ENCODE results near the gene ARHGDIA.

Gene ARHGDIA

GRCh38 chr17:81863833-81864768 is 7.0 kb downstream of the ARHGDIA start:
- H3K4me1 Mint-ChIP-seq: peaks cover 34% of the 10 kb centered on the region
- ATAC-seq (replicated peaks; ENCODE audit: extremely low read depth, poor library complexity, severe bottlenecking) (no peak), DNase-seq (ENCODE audit: low spot score in 2 of 2) (no peak)
- no peaks in the 10 kb centered on the region for H3K27me3 Mint-ChIP-seq
- H3K36me3 Mint-ChIP-seq (ENCODE audit: insufficient read depth): peaks cover 54% of the 10 kb centered on the region
- H3K27ac Mint-ChIP-seq (ENCODE audit: low read depth): peak overlapping the region; percentile 53
- H3K4me3 Mint-ChIP-seq: no peak overlapping the region
- H3K9me3 Mint-ChIP-seq: no peaks in the 10 kb centered on the region

- ATAC-seq (replicated peaks; ENCODE audit: extremely low read depth, poor library complexity, severe bottlenecking) (no peak), DNase-seq (ENCODE audit: low spot score in 2 of 2) (no peak)
- Mint-ChIP-seq H3K4me3 (peak overlapping the region; percentile 56), H3K27ac (ENCODE audit: low read depth) (peak overlapping the region; percentile 63), H3K27me3 (no peaks in the 10 kb centered on the region), H3K36me3 (ENCODE audit: insufficient read depth) (peaks cover 49% of the 10 kb centered on the region), H3K4me1 (peaks cover 32% of the 10 kb centered on the region), H3K9me3 (no peaks in the 10 kb centered on the region)
These were observed 7.9 kb downstream of the ARHGDIA start for GRCh38 chr17:81863123-81863675.

- DNase-seq (ENCODE audit: low spot score in 2 of 2): peak; percentile 99
- H3K27me3 Mint-ChIP-seq: no peaks in the 10 kb centered on the region
- peaks cover 44% of the 10 kb centered on the region for H3K36me3 Mint-ChIP-seq (ENCODE audit: insufficient read depth)
- peaks cover 23% of the 10 kb centered on the region for H3K4me1 Mint-ChIP-seq
- H3K9me3 Mint-ChIP-seq: no peaks in the 10 kb centered on the region
- peak; percentile 89 for ATAC-seq (replicated peaks; ENCODE audit: extremely low read depth, poor library complexity, severe bottlenecking)
- H3K4me3 Mint-ChIP-seq: peak overlapping the region; percentile 87
- H3K27ac Mint-ChIP-seq (ENCODE audit: low read depth): peak overlapping the region; percentile 93
These were observed 10.2 kb downstream of the ARHGDIA start for GRCh38 chr17:81860756-81861568.

- H3K4me1 Mint-ChIP-seq: peaks cover 23% of the 10 kb centered on the region
- peaks cover 46% of the 10 kb centered on the region for H3K36me3 Mint-ChIP-seq (ENCODE audit: insufficient read depth)
- ATAC-seq (replicated peaks; ENCODE audit: extremely low read depth, poor library complexity, severe bottlenecking): peak; percentile 20
- no peak for DNase-seq (ENCODE audit: low spot score in 2 of 2)
- H3K9me3 Mint-ChIP-seq: no peaks in the 10 kb centered on the region
- H3K4me3 Mint-ChIP-seq: peak within 1 kb of the TSS; percentile 87
- H3K27ac Mint-ChIP-seq (ENCODE audit: low read depth): peak within 1 kb of the TSS; percentile 93
- H3K27me3 Mint-ChIP-seq: no peaks in the 10 kb centered on the region
These were observed 11.0 kb downstream of the ARHGDIA start, which contains the start of gene P4HB for GRCh38 chr17:81859906-81860755. Gene P4HB (minus strand): TSS chr17:81860535. CDS start chr17:81860471, 64 bp downstream.

GRCh38 chr17:81858967-81859905 is 11.9 kb downstream of the ARHGDIA start:
- H3K4me1 Mint-ChIP-seq: peaks cover 23% of the 10 kb centered on the region
- peak overlapping the region; percentile 93 for H3K27ac Mint-ChIP-seq (ENCODE audit: low read depth)
- no peak for ATAC-seq (replicated peaks; ENCODE audit: extremely low read depth, poor library complexity, severe bottlenecking)
- H3K9me3 Mint-ChIP-seq: no peaks in the 10 kb centered on the region
- peaks cover 46% of the 10 kb centered on the region for H3K36me3 Mint-ChIP-seq (ENCODE audit: insufficient read depth)
- H3K4me3 Mint-ChIP-seq: peak overlapping the region; percentile 87
- H3K27me3 Mint-ChIP-seq: no peaks in the 10 kb centered on the region
- DNase-seq (ENCODE audit: low spot score in 2 of 2): no peak

GRCh38 chr17:81858170-81858966 is 12.8 kb downstream of the ARHGDIA start:
- peak overlapping the region; percentile 93 for H3K27ac Mint-ChIP-seq (ENCODE audit: low read depth)
- H3K9me3 Mint-ChIP-seq: no peaks in the 10 kb centered on the region
- no peak for DNase-seq (ENCODE audit: low spot score in 2 of 2)
- peaks cover 27% of the 10 kb centered on the region for H3K4me1 Mint-ChIP-seq
- no peak for ATAC-seq (replicated peaks; ENCODE audit: extremely low read depth, poor library complexity, severe bottlenecking)
- H3K4me3 Mint-ChIP-seq: no peak overlapping the region
- H3K27me3 Mint-ChIP-seq: no peaks in the 10 kb centered on the region
- peaks cover 48% of the 10 kb centered on the region for H3K36me3 Mint-ChIP-seq (ENCODE audit: insufficient read depth)

GRCh38 chr17:81854974-81855774 is 16.0 kb downstream of the ARHGDIA start:
- DNase-seq (ENCODE audit: low spot score in 2 of 2) (no peak), ATAC-seq (replicated peaks; ENCODE audit: extremely low read depth, poor library complexity, severe bottlenecking) (no peak)
- no peaks in the 10 kb centered on the region for H3K9me3 Mint-ChIP-seq
- H3K27ac Mint-ChIP-seq (ENCODE audit: low read depth): no peak overlapping the region
- no peak overlapping the region for H3K4me3 Mint-ChIP-seq
- H3K27me3 Mint-ChIP-seq: no peaks in the 10 kb centered on the region
- H3K4me1 Mint-ChIP-seq: peaks cover 12% of the 10 kb centered on the region
- H3K36me3 Mint-ChIP-seq (ENCODE audit: insufficient read depth): peaks cover 54% of the 10 kb centered on the region

- Mint-ChIP-seq H3K9me3 (no peaks in the 10 kb centered on the region), H3K27me3 (no peaks in the 10 kb centered on the region), H3K4me3 (no peak overlapping the region), H3K27ac (ENCODE audit: low read depth) (no peak overlapping the region), H3K4me1 (peaks cover 4% of the 10 kb centered on the region), H3K36me3 (ENCODE audit: insufficient read depth) (peaks cover 56% of the 10 kb centered on the region)
- DNase-seq (ENCODE audit: low spot score in 2 of 2) (no peak), ATAC-seq (replicated peaks; ENCODE audit: extremely low read depth, poor library complexity, severe bottlenecking) (no peak)
These were observed 18.9 kb downstream of the ARHGDIA start for GRCh38 chr17:81852237-81852636.

- H3K36me3 Mint-ChIP-seq (ENCODE audit: insufficient read depth): peaks cover 56% of the 10 kb centered on the region
- H3K27me3 Mint-ChIP-seq: no peaks in the 10 kb centered on the region
- peaks cover 4% of the 10 kb centered on the region for H3K4me1 Mint-ChIP-seq
- ATAC-seq (replicated peaks; ENCODE audit: extremely low read depth, poor library complexity, severe bottlenecking) (no peak), DNase-seq (ENCODE audit: low spot score in 2 of 2) (no peak)
- no peak overlapping the region for H3K4me3 Mint-ChIP-seq
- H3K9me3 Mint-ChIP-seq: no peaks in the 10 kb centered on the region
- H3K27ac Mint-ChIP-seq (ENCODE audit: low read depth): peak overlapping the region; percentile 13
These were observed 19.7 kb downstream of the ARHGDIA start for GRCh38 chr17:81851423-81851822.

GRCh38 chr17:81849457-81849856 is 21.7 kb downstream of the ARHGDIA start:
- DNase-seq (ENCODE audit: low spot score in 2 of 2) (no peak), ATAC-seq (replicated peaks; ENCODE audit: extremely low read depth, poor library complexity, severe bottlenecking) (no peak)
- no peak overlapping the region for H3K4me3 Mint-ChIP-seq
- H3K9me3 Mint-ChIP-seq: no peaks in the 10 kb centered on the region
- H3K4me1 Mint-ChIP-seq: peaks cover 4% of the 10 kb centered on the region
- no peaks in the 10 kb centered on the region for H3K27me3 Mint-ChIP-seq
- H3K27ac Mint-ChIP-seq (ENCODE audit: low read depth): no peak overlapping the region
- peaks cover 54% of the 10 kb centered on the region for H3K36me3 Mint-ChIP-seq (ENCODE audit: insufficient read depth)

Data from central memory CD8-positive, alpha-beta T cell (primary cell).